Natural killer cell (primary cell): ENCODE measurements around the gene OR6T1. TPM values are rescaled to one million over a fixed set of nuclear protein-coding genes. Genes with fewer than 3 reads are reported as not detected.

Experiments
- ATAC-seq, 3 donors: fragments of 150-1000 bp in 2 of 3; fragments of 200-7000 bp in 1 of 3; cut with Tn5 transposase; 1 replicate in 1 of 3; 2 replicates in 2 of 3; pipeline ENCODE4 v1.10.0; 2021; ENCODE audit warnings: mild to moderate bottlenecking in 2 of 3, moderate library complexity in 2 of 3
- DNase-seq, 2 donors: peaks; one replicate each; pipeline versions ENCODE4 v3.0.0 to v3.0.0-alpha.2; 2013 to 2021; ENCODE audit warnings: mixed read lengths in 1 of 2
- H3K27ac ChIP-seq: one replicate; pipeline ENCODE4 v1.5.1; 2013; ENCODE audit warnings: mild to moderate bottlenecking, low read length
- H3K27me3 ChIP-seq: one replicate; pipeline ENCODE4 v1.6.1; 2013; ENCODE audit warnings: low read length; ENCODE audit not compliant: control insufficient read depth, insufficient read depth
- H3K36me3 ChIP-seq: one replicate; pipeline ENCODE4 v1.6.1; 2013; ENCODE audit warnings: low read length; ENCODE audit not compliant: control insufficient read depth, insufficient read depth
- H3K4me1 ChIP-seq: one replicate; pipeline ENCODE4 v1.6.1; 2013; ENCODE audit warnings: low read length; ENCODE audit not compliant: control insufficient read depth, insufficient read depth
- H3K4me3 ChIP-seq: one replicate; pipeline ENCODE4 v1.5.1; 2013; ENCODE audit warnings: low read length
- H3K9me3 ChIP-seq: one replicate; pipeline ENCODE4 v1.6.1; 2013; ENCODE audit warnings: low read length; ENCODE audit not compliant: control insufficient read depth, insufficient read depth
- H3K27ac Mint-ChIP-seq, 2 donors: one replicate each; pipeline ENCODE4 v1.8.0; 2022; ENCODE audit warnings: mild to moderate bottlenecking in 2 of 2, mixed read lengths in 2 of 2, moderate library complexity in 1 of 2
- H3K27me3 Mint-ChIP-seq, 2 donors: one replicate each; pipeline ENCODE4 v1.8.0; 2022; ENCODE audit warnings: low read depth in 2 of 2, mixed read lengths in 2 of 2
- H3K36me3 Mint-ChIP-seq: one replicate; pipeline ENCODE4 v1.8.0; 2022; ENCODE audit warnings: mixed read lengths
- H3K4me1 Mint-ChIP-seq, 2 donors: one replicate each; pipeline ENCODE4 v1.8.0; 2022; ENCODE audit warnings: mixed read lengths in 2 of 2
- H3K4me3 Mint-ChIP-seq: one replicate; pipeline ENCODE4 v1.8.0; 2022; ENCODE audit warnings: mild to moderate bottlenecking, moderate library complexity, mixed read lengths
- H3K9me3 Mint-ChIP-seq, 2 donors: one replicate each; pipeline ENCODE4 v1.8.0; 2022; ENCODE audit warnings: mixed read lengths in 2 of 2
- WGBS: methylation state at CpG from one replicate; pipeline ENCODE4 v1.1.7; 2013; ENCODE audit warnings: missing lambda C conversion rate; ENCODE audit not compliant: insufficient coverage; 5-methylcytosine and 5-hydroxymethylcytosine counted together
- intact Hi-C: fragments of 100-400 bp; cut with micrococcal nuclease; formaldehyde crosslinking; loops from one replicate; pipeline ENCODE4 v1.14.2; 2022
- total RNA-seq, 4 donors: library from RNA; stranded (reverse); fragments of 120-200 nt in 1 of 4; gene quantifications; one replicate each; pipeline versions ENCODE4 v1.2.3 to v1.2.4, GENCODE V29; 2013 to 2022
- TF ChIP-seq, protein P1 (sequence below): fragments of 200-600 bp; IDR thresholded peaks from one replicate; pipeline ENCODE4 v1.8.0; 2022; ENCODE audit warnings: antibody characterized with exemption

OR6T1 gene
- total RNA-seq, 3 donors from 2014 or later (not counting 1 experiment from before 2014, with no cell fraction given), result not detected

DNA sequence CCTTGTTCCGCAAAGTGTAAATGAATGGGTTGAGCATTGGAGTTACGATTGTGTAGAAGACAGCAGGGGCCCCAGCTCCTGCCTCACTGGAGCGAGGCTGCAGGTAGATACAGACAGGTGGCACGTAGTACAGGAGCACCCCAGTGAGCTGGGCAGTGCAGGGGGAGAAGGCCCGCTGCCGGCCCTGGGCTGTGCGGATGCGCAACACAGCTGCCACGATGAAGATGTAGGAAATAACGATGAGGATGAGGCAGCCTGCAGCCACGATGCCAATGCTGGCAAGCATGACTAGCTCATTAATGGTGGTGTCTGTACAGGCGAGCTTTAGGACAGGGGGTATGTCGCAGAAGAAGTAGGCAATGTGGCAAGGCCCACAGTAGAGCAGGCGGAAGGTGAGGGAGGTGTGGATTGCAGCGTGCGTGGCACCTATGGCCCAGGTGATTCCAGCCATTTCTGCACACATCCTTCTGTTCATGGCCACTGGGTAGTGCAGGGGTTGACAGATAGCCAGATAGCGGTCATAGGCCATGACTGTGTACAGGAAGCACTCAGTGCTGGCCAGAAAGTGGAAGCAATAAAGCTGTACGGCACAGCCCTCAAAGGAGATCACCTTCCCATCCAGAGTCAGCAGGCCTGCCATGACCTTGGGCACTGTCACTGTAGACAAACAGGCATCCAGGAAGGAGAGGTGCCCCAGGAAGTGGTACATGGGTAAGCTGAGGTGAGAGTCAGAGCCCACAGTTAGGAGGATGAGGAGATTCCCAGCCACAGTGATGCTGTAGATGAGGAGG lies 33.3 kb upstream of the OR6T1 start:
- Histone ChIP-seq H3K27me3 (no peaks in the 10 kb centered on the region), H3K27ac (no peak overlapping the region), H3K4me3 (no peak overlapping the region), H3K36me3 (no peaks in the 10 kb centered on the region), H3K4me1 (no peaks in the 10 kb centered on the region), H3K9me3 (no peaks in the 10 kb centered on the region)
- TF ChIP-seq, protein P1, sequence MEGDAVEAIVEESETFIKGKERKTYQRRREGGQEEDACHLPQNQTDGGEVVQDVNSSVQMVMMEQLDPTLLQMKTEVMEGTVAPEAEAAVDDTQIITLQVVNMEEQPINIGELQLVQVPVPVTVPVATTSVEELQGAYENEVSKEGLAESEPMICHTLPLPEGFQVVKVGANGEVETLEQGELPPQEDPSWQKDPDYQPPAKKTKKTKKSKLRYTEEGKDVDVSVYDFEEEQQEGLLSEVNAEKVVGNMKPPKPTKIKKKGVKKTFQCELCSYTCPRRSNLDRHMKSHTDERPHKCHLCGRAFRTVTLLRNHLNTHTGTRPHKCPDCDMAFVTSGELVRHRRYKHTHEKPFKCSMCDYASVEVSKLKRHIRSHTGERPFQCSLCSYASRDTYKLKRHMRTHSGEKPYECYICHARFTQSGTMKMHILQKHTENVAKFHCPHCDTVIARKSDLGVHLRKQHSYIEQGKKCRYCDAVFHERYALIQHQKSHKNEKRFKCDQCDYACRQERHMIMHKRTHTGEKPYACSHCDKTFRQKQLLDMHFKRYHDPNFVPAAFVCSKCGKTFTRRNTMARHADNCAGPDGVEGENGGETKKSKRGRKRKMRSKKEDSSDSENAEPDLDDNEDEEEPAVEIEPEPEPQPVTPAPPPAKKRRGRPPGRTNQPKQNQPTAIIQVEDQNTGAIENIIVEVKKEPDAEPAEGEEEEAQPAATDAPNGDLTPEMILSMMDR, result no peak
- ATAC-seq, result no peak
- no peak for DNase-seq
- Mint-ChIP-seq H3K4me1 (no peaks in the 10 kb centered on the region), H3K9me3 (peaks cover 4% of the 10 kb centered on the region in 2 donors), H3K27ac (no peak overlapping the region), H3K4me3 (no peak overlapping the region), H3K36me3 (no peaks in the 10 kb centered on the region), H3K27me3 (peaks cover 0 to under 1% of the 10 kb centered on the region in 2 donors)
- intact Hi-C loops, result no loop called here
- 92% methylated on average over 18 of the region's 18 CpGs for WGBS

DNA sequence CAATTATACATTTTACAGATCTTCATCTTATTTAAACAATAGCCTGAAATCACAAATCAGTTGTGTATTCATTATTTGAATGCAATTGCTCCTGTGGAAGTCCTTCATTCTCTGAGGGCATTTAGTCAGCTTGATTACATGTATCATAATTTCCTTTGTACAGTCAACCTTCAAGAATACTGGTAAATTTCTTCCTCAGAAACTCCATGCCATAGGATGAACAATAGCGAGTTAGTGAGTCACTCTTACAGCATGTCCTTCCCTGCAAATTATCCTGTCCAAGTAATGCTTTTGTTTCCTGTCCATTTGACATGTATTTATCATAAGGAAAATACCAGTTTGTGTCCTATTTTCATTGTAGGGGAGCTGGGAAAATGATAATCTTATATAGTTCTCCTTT lies 30.2 kb upstream of the OR6T1 start:
- TF ChIP-seq, protein P1, result no peak
- H3K4me3 ChIP-seq, result no peak overlapping the region
- H3K27me3 Mint-ChIP-seq, result no peaks in the 10 kb centered on the region
- no peaks in the 10 kb centered on the region for H3K9me3 ChIP-seq
- no peaks in the 10 kb centered on the region for H3K4me1 Mint-ChIP-seq
- no peaks in the 10 kb centered on the region for H3K4me1 ChIP-seq
- WGBS, result 83% methylated on average over 1 of the region's 1 CpG
- no peak for ATAC-seq
- H3K9me3 Mint-ChIP-seq, result peaks cover 3 to 7% of the 10 kb centered on the region in 2 donors
- no peaks in the 10 kb centered on the region for H3K36me3 ChIP-seq
- no peaks in the 10 kb centered on the region for H3K27me3 ChIP-seq
- no peak overlapping the region for H3K27ac Mint-ChIP-seq
- no peaks in the 10 kb centered on the region for H3K36me3 Mint-ChIP-seq
- no peak overlapping the region for H3K27ac ChIP-seq
- DNase-seq, result no peak
- intact Hi-C loops, result no loop called here
- no peak overlapping the region for H3K4me3 Mint-ChIP-seq

DNA sequence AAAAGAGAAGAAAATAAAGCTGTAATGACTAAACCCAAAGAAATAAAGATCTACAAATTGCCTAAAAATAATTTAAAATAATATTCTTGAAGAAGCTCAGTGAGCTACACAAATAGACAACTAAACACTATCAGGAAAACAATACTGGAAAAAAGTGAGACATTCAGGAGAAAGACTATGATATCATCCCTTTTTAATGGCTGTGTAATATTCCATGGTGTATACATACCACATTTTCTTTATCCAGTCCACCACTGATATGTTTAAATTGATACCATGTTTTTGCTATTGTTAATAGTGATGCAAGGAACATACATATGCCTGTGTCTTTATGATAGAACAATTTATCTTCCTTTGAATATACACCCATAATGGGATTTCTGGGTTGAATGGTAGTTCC lies 13.1 kb upstream of the OR6T1 start:
- TF ChIP-seq, protein P1, result no peak
- Mint-ChIP-seq H3K4me3 (no peak overlapping the region), H3K4me1 (no peaks in the 10 kb centered on the region), H3K27ac (no peak overlapping the region), H3K27me3 (peaks cover 0 to 2% of the 10 kb centered on the region in 2 donors), H3K36me3 (no peaks in the 10 kb centered on the region), H3K9me3 (peaks cover 4 to 5% of the 10 kb centered on the region in 2 donors)
- DNase-seq (no peak), ATAC-seq (no peak)
- Histone ChIP-seq H3K9me3 (no peaks in the 10 kb centered on the region), H3K36me3 (no peaks in the 10 kb centered on the region), H3K27ac (no peak overlapping the region), H3K4me3 (no peak overlapping the region), H3K27me3 (no peaks in the 10 kb centered on the region), H3K4me1 (no peaks in the 10 kb centered on the region)
- intact Hi-C loops, result no loop called here

DNA sequence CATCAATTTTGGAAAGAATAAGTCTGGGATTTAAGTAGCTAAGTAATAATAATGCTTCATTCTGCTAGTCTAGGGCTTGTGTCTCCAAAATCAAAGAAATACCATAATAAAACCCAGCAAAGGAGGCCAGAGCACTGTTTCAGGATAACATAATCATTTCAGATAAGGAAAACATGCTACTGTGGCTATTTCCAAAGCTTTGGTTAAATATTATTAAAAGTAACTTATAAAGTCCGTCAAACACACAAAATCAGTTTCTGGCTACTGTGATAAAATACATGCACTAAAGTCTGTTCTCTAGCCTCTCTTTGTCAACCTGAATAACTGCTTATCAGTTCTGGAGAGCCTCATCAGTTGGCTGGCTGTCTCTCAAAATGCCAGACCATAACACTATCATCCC lies 1.5 kb upstream of the OR6T1 start:
- Histone ChIP-seq H3K36me3 (no peaks in the 10 kb centered on the region), H3K4me1 (no peaks in the 10 kb centered on the region), H3K27ac (no peak overlapping the region), H3K9me3 (no peaks in the 10 kb centered on the region), H3K4me3 (no peak overlapping the region), H3K27me3 (peaks cover 2% of the 10 kb centered on the region)
- no peak overlapping the region for H3K4me3 Mint-ChIP-seq
- no peaks in the 10 kb centered on the region for H3K27me3 Mint-ChIP-seq
- H3K36me3 Mint-ChIP-seq, result no peaks in the 10 kb centered on the region
- H3K4me1 Mint-ChIP-seq, result no peaks in the 10 kb centered on the region
- H3K27ac Mint-ChIP-seq, result no peak overlapping the region
- DNase-seq, result no peak
- TF ChIP-seq, protein P1, result no peak
- ATAC-seq, result no peak
- H3K9me3 Mint-ChIP-seq, result peaks cover 0 to 4% of the 10 kb centered on the region in 2 donors
- intact Hi-C loops, result no loop called here
- WGBS, result 83% methylated on average over 1 of the region's 1 CpG
